Raji (cell line): ENCODE measurements around the gene ABCC1.

ENCODE experiments used
- POLR2A ChIP-seq: IDR thresholded peaks from 2 replicates; pipeline ENCODE4 v1.6.1; 2011; ENCODE audit warnings: low read depth, low read length, control low read depth; ENCODE audit not compliant: insufficient read depth

The ABCC1 gene

DNA sequence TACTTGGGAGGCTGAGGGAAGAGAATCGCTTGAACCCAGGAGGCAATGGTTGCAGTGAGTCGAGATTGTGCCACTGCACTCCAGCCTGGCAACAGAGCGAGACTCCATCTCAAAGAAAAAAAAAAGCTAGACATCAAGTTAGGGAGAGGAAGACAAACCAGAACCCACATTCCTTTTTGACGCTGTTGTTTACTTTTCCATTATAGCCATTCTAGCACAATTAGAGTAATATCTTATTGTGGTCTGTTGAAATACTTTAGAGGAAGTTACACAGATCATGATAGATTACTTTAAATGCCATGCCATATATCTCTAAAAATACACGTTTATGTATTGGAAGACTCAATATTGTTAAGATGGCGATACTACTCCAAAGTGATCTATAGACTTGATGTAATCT, 16.5 kb upstream of the ABCC1 start:
- no peak for TF ChIP-seq POLR2A

DNA sequence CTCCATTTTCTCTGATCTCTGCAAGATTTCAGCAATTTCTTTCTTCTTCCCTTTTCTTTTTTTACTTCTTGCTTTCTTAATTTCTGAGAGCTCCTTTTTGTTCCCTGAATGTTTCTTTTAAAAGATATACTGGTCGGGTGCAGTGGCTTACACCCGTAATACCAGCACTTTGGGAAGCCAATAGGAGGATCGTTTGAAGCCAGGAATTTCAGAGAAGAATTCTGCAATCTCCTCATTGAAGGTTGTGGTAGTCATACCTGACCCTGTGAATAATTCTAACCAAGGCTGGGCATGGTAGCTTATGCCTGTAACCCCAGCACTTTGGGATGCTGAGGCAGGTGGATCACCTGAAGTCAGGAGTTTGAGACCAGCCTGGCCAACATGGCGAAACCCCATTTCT, 15.6 kb upstream of the ABCC1 start:
- TF ChIP-seq POLR2A, result no peak

DNA sequence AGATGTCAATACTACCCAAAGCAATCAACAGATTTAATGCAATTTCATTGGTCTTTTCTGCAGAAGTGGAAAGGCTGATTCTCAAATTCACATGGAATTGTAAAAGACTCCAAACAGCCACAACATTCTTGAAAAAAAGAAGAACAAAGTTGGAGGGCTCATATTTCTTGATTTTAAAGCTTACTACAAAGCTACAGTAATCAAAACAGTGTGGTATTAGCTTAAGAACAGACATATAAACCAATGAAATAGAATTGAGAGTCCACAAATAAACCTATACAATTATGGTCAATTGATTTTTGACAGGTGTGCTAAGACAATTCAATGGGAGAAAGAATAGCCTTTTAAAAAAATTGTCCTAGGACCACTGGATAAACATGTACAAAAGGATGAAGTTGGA, 14.4 kb upstream of the ABCC1 start:
- no peak for TF ChIP-seq POLR2A

DNA sequence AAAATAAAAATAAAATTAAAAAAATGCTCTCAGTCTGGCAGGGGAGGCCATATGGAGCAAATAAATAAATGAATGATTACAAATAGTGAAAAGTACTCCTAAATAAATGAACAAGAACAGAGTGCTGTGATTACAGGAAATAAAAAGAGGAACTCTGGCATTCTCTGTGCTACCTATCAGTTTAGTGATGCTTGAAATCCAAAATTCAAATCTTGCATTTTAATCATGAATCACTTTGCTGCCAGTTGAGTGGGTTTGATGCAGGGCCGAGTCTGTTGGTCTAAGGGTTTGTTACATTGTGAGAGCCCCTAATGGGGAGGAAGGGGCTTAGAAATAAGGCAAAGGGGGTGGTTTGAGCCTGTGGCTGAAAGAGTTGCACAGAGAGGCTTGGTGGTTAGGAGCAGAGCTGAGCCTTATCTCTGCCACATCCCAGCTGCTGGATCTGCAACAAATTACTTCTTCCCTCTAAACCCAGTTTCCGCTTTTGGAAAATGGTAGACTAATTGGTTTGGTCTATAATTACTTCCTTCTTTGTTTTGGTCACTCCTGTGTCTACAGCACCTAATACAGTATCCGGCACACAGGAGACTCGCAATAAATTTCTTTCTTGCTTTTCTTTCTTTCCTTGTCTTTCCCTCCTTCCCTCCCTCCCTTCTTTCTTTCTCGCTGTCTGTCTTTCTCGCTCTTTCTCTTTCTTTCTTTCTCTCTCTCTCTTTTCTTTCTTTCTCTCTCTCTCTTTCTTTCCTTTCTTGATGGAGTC, 6.3 kb upstream of the ABCC1 start:
- no peak for TF ChIP-seq POLR2A

DNA sequence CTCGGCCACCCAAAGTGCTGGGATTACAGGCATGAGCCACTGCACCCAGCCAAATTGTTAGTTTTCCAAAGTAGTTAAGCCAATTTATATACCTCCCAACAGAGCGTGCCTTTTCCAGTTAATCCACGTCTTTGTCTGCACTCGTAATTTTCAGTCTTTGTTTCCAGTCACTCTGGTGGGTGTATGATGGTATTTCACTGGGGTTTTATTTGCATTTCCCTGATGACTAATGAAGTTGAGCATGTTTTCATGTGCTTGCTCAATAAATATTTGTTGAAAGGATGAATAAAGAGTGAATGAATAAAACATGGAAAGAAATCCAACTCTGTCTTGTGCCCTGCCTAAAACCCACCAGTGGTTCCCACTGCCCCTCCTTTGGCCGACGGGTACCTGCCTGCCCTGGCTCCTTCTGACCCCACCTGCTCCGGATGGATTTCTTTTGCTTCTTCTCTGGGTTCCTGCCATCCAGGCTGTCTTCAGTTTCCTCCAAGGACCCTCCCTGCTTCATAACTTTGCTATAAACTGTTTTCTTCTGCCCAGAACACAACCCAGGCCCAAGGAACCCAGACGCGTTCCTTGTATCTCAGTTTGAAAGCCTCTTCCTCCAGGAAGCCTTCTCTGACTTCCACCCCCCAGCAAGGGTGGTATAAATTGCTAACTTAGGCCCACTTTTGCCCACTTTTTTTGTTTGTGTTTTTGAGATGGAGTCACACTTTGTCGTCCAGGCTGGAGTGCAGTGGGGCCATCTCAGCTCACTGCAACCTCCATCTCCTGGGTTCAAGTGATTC, 3.0 kb upstream of the ABCC1 start:
- TF ChIP-seq POLR2A, result no peak

DNA sequence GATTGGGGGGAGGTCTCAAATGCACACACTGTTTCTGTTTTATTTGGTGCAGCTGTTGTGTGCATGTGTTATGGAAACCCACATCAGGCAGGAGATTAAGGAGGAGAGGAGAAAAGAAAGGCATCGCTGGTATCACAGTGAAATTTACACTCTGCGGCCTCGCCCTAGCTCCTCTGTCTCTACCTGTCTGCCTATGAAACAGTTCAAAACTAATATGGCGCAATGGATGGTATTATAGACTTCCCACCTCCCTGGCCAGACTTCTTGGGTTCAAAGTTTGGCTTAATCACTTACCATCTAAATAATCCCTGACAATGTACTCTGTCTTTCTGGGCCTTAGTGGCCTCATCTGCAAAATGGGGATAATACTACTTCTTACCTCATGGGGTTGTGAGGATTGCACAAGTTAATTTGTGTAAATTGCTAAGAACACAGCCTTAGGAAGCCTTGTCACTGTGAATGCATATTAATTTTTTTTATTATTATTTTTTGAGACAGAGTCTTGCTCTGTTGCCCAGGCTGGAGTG, 1.4 kb upstream of the ABCC1 start:
- TF ChIP-seq POLR2A, result no peak

DNA sequence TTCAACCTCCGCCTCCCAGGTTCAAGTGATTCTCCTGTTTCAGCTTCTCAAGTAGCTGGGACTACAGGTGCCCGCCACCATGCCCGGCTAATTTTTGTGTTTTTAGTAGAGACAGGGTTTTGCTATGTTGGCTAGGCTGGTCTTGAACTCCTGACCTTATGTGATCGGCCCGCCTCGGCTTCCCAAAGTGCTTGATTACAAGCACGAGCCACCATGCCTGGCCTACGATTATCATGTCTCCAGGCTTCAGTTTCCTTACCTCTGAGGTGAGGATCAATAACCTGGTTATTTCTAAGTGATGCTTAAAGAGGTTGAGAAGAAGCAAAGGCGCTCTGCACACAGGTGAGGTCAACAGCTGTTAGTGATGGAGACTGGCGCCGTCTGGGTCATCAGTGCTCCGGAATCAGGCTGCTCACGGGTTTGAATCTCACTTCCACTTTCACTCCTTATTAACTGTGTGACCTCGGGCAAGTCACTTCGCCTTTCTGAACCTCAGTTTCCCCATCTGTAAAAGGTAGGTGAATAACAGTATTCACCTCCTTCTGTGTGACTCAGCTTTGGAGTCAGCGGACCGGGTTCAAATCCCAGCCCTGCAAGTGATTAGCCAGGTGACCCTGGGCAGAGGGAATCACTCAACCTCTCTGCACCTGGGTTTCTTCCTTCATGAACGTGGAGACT, 745 bp upstream of the ABCC1 start:
- TF ChIP-seq POLR2A, result no peak

DNA sequence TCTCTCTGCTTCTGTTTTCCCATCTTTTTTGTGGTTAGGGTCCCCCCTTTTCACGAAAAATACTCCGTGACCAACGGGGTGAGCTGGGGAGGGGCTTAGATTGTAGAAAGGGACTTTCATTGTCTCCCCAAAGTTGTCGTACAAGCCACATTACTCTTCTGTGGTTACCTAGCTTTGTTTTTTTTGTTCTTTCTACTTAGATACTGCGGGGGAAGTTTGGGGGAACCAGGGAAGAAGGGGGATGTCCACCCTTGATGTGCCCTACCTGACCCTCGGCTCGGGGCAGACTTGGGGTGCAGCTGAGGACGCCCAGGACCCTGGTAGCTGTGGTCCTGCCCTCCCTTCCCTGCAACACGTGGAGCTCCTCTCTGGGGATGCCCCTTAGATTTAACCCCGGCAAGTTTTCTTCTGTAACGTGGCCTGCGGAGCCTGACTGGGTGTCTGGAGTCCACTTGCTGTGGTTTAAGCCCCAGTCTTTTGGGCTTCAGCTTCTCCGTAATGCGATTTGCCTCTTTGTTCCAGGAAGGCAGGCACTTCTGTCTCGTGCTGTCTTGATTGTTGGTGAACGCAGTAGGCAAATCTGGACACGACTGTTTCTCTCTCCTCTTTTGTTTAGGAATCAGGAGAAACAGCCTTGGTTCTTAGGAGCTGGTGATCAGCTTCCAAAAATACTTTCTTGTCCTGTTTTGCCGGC, 892 bp downstream of the ABCC1 start:
- peak; percentile 39; the same call in 1 of the 2 replicates for TF ChIP-seq POLR2A

DNA sequence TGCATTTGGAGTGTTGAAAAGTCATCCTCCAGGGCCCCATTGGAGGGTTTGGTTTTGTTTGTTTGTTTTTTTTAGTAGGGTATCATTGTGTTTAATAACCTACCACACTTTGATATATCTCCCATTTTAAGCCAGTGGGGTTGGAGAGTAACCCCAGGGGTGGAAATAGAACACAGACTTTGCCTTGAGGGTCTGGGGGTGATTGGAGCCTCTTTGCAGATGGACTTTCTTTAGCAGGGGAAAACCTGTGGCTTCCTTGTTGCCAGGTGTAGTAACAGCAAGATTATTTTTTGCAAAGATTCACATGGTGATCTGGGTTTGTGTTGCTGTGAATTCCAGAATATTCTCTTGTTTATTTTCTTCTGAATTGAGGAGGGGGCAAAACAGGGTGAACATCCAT, 1.5 kb downstream of the ABCC1 start:
- no peak for TF ChIP-seq POLR2A

DNA sequence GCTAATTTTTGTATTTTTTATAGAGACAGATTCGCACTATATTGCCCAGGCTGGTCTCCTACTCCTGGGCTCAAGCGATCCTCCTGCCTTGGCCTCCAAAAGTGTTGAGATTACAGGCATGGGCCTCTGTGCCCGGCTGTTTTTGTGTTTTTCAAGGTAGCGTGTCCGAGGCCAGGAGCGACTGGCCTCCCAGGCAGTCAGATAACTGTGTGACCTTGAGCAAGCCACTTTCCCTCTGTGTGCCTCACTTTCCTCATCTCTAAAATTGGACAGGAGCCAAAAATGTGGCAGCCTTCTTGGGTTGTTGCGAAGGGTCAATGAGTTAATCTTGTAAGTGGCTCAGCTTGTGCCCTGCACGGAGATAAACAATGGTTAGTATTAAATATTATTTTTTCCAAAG, 2.4 kb downstream of the ABCC1 start:
- TF ChIP-seq POLR2A, result no peak

DNA sequence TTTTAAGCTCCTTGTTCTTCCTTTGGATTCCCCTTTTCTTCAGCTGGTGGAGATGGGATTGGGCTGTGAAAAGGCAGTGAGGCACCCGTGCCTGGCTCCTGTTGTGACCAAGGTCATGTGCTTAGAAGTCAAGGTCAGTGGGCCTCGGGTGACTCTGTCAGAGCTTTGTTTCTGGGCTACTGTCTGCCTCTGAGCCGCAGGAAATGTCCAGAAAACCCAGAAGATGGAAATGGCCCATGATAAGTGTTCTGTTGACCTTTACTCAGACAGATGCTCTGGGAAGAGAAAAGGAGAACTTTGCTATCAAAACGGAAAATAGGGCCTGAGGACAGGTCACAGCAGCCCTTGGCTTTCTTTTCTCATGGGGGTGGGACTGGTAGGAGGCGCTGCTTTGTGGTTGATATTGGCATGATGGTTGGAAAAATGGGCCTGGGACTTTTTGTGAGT, 2.9 kb downstream of the ABCC1 start:
- no peak for TF ChIP-seq POLR2A

DNA sequence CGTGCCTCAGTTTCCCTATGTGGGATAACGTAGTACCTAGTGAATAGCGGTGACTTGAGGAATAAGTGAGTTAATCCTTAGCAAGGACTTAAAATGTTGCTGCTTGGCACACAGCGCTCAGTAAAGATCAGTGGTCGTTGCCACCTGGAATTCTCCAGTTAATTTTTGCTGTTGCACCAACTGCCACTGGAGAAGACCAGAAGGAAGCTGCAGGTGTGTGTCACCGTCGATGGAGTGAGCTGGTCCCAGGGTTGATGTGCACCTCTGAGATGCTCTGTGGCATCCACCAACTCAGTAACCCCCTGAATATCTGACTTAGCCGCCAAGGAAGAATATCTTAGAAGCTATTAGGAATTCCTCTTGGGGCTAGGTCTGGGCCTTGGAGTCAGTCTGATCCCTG, 4.1 kb downstream of the ABCC1 start:
- TF ChIP-seq POLR2A, result no peak

DNA sequence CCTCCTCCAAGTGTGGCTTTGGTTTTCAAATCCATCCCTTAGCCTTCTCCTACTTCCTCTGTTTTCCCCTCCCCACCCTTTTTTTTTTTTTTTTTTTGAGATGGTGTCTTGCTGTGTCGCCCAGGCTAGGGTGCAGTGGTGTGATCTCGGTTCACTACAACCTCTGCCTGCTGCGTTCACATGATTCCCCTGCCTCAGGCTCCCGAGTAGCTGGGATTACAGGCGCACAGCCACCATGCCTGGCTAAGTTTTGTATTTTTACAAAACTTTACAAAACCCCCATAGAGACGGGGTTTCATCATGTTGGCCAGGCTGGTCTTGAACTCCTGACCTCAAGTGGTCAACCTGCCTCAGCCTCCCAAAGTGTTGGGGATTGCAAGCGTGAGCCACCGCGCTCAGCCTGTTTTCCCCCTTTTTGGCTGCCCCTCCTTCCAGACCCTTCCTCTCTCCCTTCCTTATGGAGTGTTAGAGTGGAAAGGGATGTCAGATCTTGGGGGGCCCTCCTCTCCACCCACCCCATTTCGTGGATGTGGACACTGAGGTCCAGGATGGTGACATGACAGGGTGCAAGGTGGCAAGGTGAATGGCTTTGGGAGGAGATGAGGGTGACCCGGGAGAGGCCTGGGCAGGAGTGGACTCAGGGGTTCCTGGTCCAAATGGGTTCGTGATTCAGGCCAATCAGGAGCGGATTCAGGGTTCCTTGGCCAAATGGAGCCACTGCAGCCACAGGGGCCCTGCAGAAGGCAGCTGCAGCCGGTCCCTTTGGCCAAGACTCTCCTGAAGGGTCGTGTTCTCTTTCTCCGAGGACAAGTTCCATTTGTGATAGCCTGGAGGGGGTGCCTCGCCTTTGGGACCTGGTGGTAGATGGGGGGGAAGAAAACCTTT, 4.8 kb downstream of the ABCC1 start:
- no peak for TF ChIP-seq POLR2A

DNA sequence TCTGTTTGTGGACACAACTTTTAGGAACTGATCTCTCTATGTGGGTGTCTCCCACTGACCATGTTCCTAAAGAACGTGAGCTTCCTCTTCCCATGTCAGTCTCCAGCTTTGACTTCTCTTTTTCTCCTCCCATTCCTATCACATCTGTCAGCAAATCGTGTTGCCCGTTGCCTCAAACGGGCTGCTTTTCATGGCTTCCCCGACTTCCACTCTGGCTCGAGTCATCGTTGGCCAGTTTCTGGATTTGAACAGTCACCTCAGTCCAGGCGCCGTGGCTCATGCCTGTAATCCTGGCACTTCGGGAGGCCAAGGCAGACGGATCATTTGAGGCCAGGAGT, 5.4 kb downstream of the ABCC1 start:
- no peak for TF ChIP-seq POLR2A
